ENCODE results near the gene APOB.

- TF ChIP-seq, protein P1, sequence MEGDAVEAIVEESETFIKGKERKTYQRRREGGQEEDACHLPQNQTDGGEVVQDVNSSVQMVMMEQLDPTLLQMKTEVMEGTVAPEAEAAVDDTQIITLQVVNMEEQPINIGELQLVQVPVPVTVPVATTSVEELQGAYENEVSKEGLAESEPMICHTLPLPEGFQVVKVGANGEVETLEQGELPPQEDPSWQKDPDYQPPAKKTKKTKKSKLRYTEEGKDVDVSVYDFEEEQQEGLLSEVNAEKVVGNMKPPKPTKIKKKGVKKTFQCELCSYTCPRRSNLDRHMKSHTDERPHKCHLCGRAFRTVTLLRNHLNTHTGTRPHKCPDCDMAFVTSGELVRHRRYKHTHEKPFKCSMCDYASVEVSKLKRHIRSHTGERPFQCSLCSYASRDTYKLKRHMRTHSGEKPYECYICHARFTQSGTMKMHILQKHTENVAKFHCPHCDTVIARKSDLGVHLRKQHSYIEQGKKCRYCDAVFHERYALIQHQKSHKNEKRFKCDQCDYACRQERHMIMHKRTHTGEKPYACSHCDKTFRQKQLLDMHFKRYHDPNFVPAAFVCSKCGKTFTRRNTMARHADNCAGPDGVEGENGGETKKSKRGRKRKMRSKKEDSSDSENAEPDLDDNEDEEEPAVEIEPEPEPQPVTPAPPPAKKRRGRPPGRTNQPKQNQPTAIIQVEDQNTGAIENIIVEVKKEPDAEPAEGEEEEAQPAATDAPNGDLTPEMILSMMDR (IDR thresholded peaks at IDR 0.05; ENCODE audit: insufficient read depth, low read length): no peak
- TF ChIP-seq POLR2AphosphoS5 (IDR thresholded peaks at IDR 0.05; ENCODE audit: low read depth): no peak
- no peak for TF ChIP-seq GABPA (IDR thresholded peaks at IDR 0.05; ENCODE audit: low read depth)
Measured at GRCh38 chr2:21043744-21044532, at the start of gene APOB.

Measured in HL-60 (cell line).